Measurements from ENCODE around the gene RPL22L1. TPM values are rescaled to one million over a fixed set of nuclear protein-coding genes. Genes with fewer than 3 reads are reported as not detected.
"Not testable (repeated sequence)": the region's sequence is repeated elsewhere in the genome, so short reads cannot be mapped to it uniquely, and the experiment has no call there.

RPL22L1 gene
- total RNA-seq, 1 experiment from 2014 or later: 41.5 TPM

GRCh38 chr3:170826047-170826446, 43.9 kb downstream of the RPL22L1 start:
- no peaks in the 10 kb centered on the region for H3K4me1 ChIP-seq (ENCODE audit: insufficient read depth, low read length, poor library complexity, severe bottlenecking)
- DNase-seq (ENCODE audit: low spot score): no peak
- intact Hi-C loops (cut with micrococcal nuclease; ENCODE audit: unreplicated experiment): no loop called here
- TF ChIP-seq CTCF (conservative IDR thresholded peaks at IDR 0.05; ENCODE audit: low read depth, low read length) (no peak), EZH2 (IDR thresholded peaks at IDR 0.05; ENCODE audit: borderline replicate concordance, low read depth, low read length, poor library complexity, severe bottlenecking) (no peak)
- ChIA-PET CTCF (no interaction called here), POLR2A (ENCODE audit: low non-redundant PET) (no interaction called here)
- no peaks in the 10 kb centered on the region for H3K36me3 ChIP-seq (ENCODE audit: insufficient read depth, low read length, poor library complexity, severe bottlenecking)
- H3K9me3 ChIP-seq (ENCODE audit: low read depth, low read length, poor library complexity, severe bottlenecking): no peaks in the 10 kb centered on the region
- H3K27ac ChIP-seq (ENCODE audit: low read depth, low read length, poor library complexity, severe bottlenecking): no peak overlapping the region
- H3K27me3 ChIP-seq (replicated peaks; ENCODE audit: insufficient read depth, low read depth, low read length, poor library complexity): peaks cover 11% of the 10 kb centered on the region
- H3K4me3 ChIP-seq (ENCODE audit: low read depth, low read length, poor library complexity, severe bottlenecking): no peak overlapping the region
- no TSS peak for BruUV-seq (replicated peaks)

DNA sequence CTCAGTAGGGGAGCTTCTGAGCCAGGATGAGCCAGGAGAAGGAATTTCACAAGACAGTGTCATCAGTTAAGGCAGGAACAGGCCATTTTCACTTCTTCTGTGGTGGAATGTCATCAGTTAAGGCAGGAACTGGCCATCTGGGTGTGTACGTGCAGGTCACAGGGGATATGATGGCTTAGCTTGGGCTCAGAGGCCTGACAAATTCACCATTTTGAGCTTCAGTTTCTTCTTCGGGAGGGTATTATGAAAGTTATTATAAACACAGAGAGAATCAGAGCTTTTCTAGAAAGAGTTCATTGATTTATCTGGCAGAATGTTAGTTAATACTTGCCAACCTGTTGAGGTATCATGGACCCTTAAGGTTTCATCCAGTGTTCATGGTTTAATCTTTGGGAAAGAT, 46.4 kb downstream of the RPL22L1 start:
- DNase-seq (ENCODE audit: low spot score); H3K36me3 ChIP-seq (ENCODE audit: insufficient read depth, low read length, poor library complexity, severe bottlenecking); BruUV-seq (replicated peaks); H3K9me3 ChIP-seq (ENCODE audit: low read depth, low read length, poor library complexity, severe bottlenecking); H3K27ac ChIP-seq (ENCODE audit: low read depth, low read length, poor library complexity, severe bottlenecking); H3K4me1 ChIP-seq (ENCODE audit: insufficient read depth, low read length, poor library complexity, severe bottlenecking); H3K27me3 ChIP-seq (replicated peaks; ENCODE audit: insufficient read depth, low read depth, low read length, poor library complexity); H3K4me3 ChIP-seq (ENCODE audit: low read depth, low read length, poor library complexity, severe bottlenecking); POLR2A ChIA-PET (ENCODE audit: low non-redundant PET); CTCF ChIA-PET; intact Hi-C loops (cut with micrococcal nuclease; ENCODE audit: unreplicated experiment): not testable (repeated sequence)

DNA sequence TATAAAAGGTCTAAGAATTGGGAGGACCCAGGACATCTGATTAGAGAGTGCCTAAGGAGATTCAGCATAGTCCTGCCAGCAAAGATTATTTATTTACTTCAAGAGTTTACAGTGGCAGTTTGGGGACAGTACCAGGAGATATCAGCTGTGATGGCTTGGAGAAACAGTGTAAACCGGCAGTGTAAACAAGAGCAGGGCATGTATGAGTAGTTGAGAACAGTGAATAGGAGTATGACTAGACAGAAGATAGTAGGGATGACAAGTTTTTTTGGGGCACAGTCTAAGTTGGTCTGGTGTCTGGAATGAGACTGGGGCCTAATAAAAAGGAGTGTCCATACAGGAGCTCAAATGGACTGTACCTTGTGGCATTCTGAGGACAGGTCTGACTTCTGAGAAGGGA, 51.7 kb downstream of the RPL22L1 start:
- H3K9me3 ChIP-seq (ENCODE audit: low read depth, low read length, poor library complexity, severe bottlenecking); CTCF ChIA-PET; H3K4me3 ChIP-seq (ENCODE audit: low read depth, low read length, poor library complexity, severe bottlenecking); BruUV-seq (replicated peaks); H3K36me3 ChIP-seq (ENCODE audit: insufficient read depth, low read length, poor library complexity, severe bottlenecking); H3K27ac ChIP-seq (ENCODE audit: low read depth, low read length, poor library complexity, severe bottlenecking); H3K27me3 ChIP-seq (replicated peaks; ENCODE audit: insufficient read depth, low read depth, low read length, poor library complexity); DNase-seq (ENCODE audit: low spot score); intact Hi-C loops (cut with micrococcal nuclease; ENCODE audit: unreplicated experiment); H3K4me1 ChIP-seq (ENCODE audit: insufficient read depth, low read length, poor library complexity, severe bottlenecking); POLR2A ChIA-PET (ENCODE audit: low non-redundant PET): not testable (repeated sequence)

DNA sequence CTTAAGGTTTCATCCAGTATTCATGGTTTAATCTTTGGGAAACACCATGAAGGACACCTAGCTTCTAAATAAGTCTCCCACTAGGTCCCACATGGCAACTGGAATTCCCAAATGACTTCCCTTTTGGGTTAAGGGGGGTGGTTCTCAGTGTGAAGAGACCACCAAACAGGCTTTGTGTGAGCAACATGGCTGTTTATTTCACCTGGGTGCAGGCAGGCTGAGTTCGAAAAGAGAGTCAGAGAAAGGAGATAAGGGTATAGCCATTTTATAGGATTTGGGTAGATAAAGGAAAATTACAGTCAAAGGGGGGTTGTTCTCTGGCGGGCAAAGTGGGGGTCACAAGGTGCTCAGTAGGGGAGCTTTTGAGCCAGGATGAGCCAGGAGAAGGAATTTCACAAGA, 52.5 kb downstream of the RPL22L1 start:
- H3K4me3 ChIP-seq (ENCODE audit: low read depth, low read length, poor library complexity, severe bottlenecking); H3K27me3 ChIP-seq (replicated peaks; ENCODE audit: insufficient read depth, low read depth, low read length, poor library complexity); intact Hi-C loops (cut with micrococcal nuclease; ENCODE audit: unreplicated experiment); H3K27ac ChIP-seq (ENCODE audit: low read depth, low read length, poor library complexity, severe bottlenecking); POLR2A ChIA-PET (ENCODE audit: low non-redundant PET); DNase-seq (ENCODE audit: low spot score); H3K4me1 ChIP-seq (ENCODE audit: insufficient read depth, low read length, poor library complexity, severe bottlenecking); BruUV-seq (replicated peaks); H3K9me3 ChIP-seq (ENCODE audit: low read depth, low read length, poor library complexity, severe bottlenecking); H3K36me3 ChIP-seq (ENCODE audit: insufficient read depth, low read length, poor library complexity, severe bottlenecking): not testable (repeated sequence)
- CTCF ChIA-PET: interaction anchor here (1.4 kb wide), 1 partner anchor 404 kb away, joined by 3 read pairs; no protein-coding TSS in a partner anchor

DNA sequence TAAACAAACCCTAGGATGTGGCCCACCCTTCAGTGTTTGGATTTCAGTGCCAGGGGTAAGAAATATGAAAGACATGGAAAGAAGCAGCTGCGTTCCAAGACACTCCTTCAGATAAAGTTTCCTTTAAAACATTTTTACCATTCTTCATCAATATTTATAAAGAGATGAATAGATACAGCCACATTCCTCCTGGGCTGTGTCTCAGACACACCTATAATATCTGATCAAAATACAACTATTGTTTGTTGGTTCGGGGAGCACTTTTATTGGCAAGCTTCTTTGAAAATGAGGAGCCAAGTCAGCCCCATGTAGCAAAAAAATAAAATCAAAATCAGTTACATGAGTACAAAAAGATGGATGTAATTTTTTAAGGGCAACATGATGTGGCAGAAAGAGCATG, 53.2 kb downstream of the RPL22L1 start:
- H3K27ac ChIP-seq (ENCODE audit: low read depth, low read length, poor library complexity, severe bottlenecking): no peak overlapping the region
- no TSS peak for BruUV-seq (replicated peaks)
- peaks cover 4% of the 10 kb centered on the region for H3K4me1 ChIP-seq (ENCODE audit: insufficient read depth, low read length, poor library complexity, severe bottlenecking)
- ChIA-PET POLR2A (ENCODE audit: low non-redundant PET) (interaction anchor here (0.6 kb wide), 1 partner anchor 150 kb away, joined by 3 read pairs; no protein-coding TSS in a partner anchor), CTCF (interaction anchor here (1.4 kb wide), 1 partner anchor 403 kb away, joined by 3 read pairs; no protein-coding TSS in a partner anchor)
- no peaks in the 10 kb centered on the region for H3K36me3 ChIP-seq (ENCODE audit: insufficient read depth, low read length, poor library complexity, severe bottlenecking)
- DNase-seq (ENCODE audit: low spot score): no peak
- intact Hi-C loops (cut with micrococcal nuclease; ENCODE audit: unreplicated experiment): no loop called here
- TF ChIP-seq EZH2 (IDR thresholded peaks at IDR 0.05; ENCODE audit: borderline replicate concordance, low read depth, low read length, poor library complexity, severe bottlenecking) (no peak), CTCF (conservative IDR thresholded peaks at IDR 0.05; ENCODE audit: low read depth, low read length) (no peak)
- no peak overlapping the region for H3K4me3 ChIP-seq (ENCODE audit: low read depth, low read length, poor library complexity, severe bottlenecking)
- H3K9me3 ChIP-seq (ENCODE audit: low read depth, low read length, poor library complexity, severe bottlenecking): no peaks in the 10 kb centered on the region
- H3K27me3 ChIP-seq (replicated peaks; ENCODE audit: insufficient read depth, low read depth, low read length, poor library complexity): no peaks in the 10 kb centered on the region
